WTC11 (cell line): ENCODE results near the gene ECSCR.

Experiments used
- CREB1 ChIP-seq: sonication (generic); formaldehyde crosslinking; IDR thresholded peaks from 2 replicates; pipeline ENCODE4 v1.8.0; 2023; ENCODE audit warnings: mild to moderate bottlenecking, missing genetic modification reagents
- FOXJ3 ChIP-seq: sonication (generic); formaldehyde crosslinking; IDR thresholded peaks from 2 replicates; pipeline ENCODE4 v1.9.0; 2021; ENCODE audit warnings: missing genetic modification reagents, mild to moderate bottlenecking, borderline replicate concordance
- FOXP1 ChIP-seq: sonication (generic); formaldehyde crosslinking; IDR thresholded peaks from 2 replicates; pipeline ENCODE4 v1.8.0; 2022; ENCODE audit warnings: missing genetic modification reagents, mild to moderate bottlenecking, moderate library complexity, borderline replicate concordance
- MAX ChIP-seq: sonication (generic); formaldehyde crosslinking; IDR thresholded peaks from 2 replicates; pipeline ENCODE4 v1.8.0; 2022; ENCODE audit warnings: mild to moderate bottlenecking, missing genetic modification reagents
- TF ChIP-seq, protein P1 (sequence below): sonication (generic); formaldehyde crosslinking; IDR thresholded peaks from 2 replicates; pipeline ENCODE4 v1.8.1; 2023; ENCODE audit warnings: mild to moderate bottlenecking, missing genetic modification reagents, moderate library complexity
- TF ChIP-seq, protein P2 (sequence below): fragments of 200-600 bp; IDR thresholded peaks from 2 replicates; pipeline ENCODE4 v1.8.0; 2022; ENCODE audit warnings: antibody characterized with exemption

GRCh38 chr5:139431706-139432105, 30.8 kb downstream of the ECSCR start:
- TF ChIP-seq, protein P1, sequence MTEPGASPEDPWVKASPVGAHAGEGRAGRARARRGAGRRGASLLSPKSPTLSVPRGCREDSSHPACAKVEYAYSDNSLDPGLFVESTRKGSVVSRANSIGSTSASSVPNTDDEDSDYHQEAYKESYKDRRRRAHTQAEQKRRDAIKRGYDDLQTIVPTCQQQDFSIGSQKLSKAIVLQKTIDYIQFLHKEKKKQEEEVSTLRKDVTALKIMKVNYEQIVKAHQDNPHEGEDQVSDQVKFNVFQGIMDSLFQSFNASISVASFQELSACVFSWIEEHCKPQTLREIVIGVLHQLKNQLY: no peak
- TF ChIP-seq, protein P2, sequence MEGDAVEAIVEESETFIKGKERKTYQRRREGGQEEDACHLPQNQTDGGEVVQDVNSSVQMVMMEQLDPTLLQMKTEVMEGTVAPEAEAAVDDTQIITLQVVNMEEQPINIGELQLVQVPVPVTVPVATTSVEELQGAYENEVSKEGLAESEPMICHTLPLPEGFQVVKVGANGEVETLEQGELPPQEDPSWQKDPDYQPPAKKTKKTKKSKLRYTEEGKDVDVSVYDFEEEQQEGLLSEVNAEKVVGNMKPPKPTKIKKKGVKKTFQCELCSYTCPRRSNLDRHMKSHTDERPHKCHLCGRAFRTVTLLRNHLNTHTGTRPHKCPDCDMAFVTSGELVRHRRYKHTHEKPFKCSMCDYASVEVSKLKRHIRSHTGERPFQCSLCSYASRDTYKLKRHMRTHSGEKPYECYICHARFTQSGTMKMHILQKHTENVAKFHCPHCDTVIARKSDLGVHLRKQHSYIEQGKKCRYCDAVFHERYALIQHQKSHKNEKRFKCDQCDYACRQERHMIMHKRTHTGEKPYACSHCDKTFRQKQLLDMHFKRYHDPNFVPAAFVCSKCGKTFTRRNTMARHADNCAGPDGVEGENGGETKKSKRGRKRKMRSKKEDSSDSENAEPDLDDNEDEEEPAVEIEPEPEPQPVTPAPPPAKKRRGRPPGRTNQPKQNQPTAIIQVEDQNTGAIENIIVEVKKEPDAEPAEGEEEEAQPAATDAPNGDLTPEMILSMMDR: no peak
- TF ChIP-seq FOXJ3 (CRISPR knock-in tag): no peak
- no peak for TF ChIP-seq CREB1
- no peak for TF ChIP-seq MAX (CRISPR knock-in tag)
- TF ChIP-seq FOXP1: no peak
